Measurements from ENCODE around the gene CRIM1.
"Not testable (repeated sequence)": the region's sequence is repeated elsewhere in the genome, so short reads cannot be mapped to it uniquely, and the experiment has no call there.

CRIM1 gene

GRCh38 chr2:36355151-36355889, at the start of gene CRIM1:
TSS of gene CRIM1 (plus strand) at chr2:36355778. CDS start at chr2:36356293, 515 bp downstream.
- Histone ChIP-seq H3K36me3 (replicated peaks; ENCODE audit: insufficient read depth, low read length) (no peaks in the 10 kb centered on the region), H3K9me2 (replicated peaks; ENCODE audit: insufficient read depth, low read length) (no peaks in the 10 kb centered on the region), H2AFZ (ENCODE audit: low read length) (peak within 1 kb of the TSS; percentile 83), H4K20me1 (ENCODE audit: insufficient read depth, low read length) (no peaks in the 10 kb centered on the region), H3K27ac (ENCODE audit: low read length) (no peak within 1 kb of the TSS), H3K4me3 (ENCODE audit: low read length) (peak within 1 kb of the TSS; percentile 73), H3F3A (ENCODE audit: insufficient read depth, low read length) (peaks cover 21% of the 10 kb centered on the region), H3K9ac (ENCODE audit: low read length) (peak within 1 kb of the TSS; percentile 51), H3K79me2 (ENCODE audit: low read length) (no peaks in the 10 kb centered on the region), H3K4me1 (ENCODE audit: low read length) (peaks cover 18% of the 10 kb centered on the region), H3K9me3 (replicated peaks; ENCODE audit: insufficient read depth, low read length) (no peaks in the 10 kb centered on the region), H3K27me3 (replicated peaks; ENCODE audit: insufficient read depth, low read length) (peaks cover 9% of the 10 kb centered on the region; the same call in 1 of the 2 replicates), H3K4me2 (ENCODE audit: low read depth, low read length) (peak within 1 kb of the TSS; percentile 95)
- DNase-seq: peak; percentile 69
- TF ChIP-seq CTCF (IDR thresholded peaks at IDR 0.05; ENCODE audit: low read length): no peak
- no peak for TF ChIP-seq EZH2 (optimal IDR thresholded peaks at IDR 0.05; ENCODE audit: low read depth, low read length)
- TF ChIP-seq EZH2phosphoT487 (IDR thresholded peaks at IDR 0.05; ENCODE audit: low read length): no peak

GRCh38 chr2:36307441-36307840, 48.1 kb upstream of the CRIM1 start:
- H3K79me2 ChIP-seq (ENCODE audit: low read length): no peaks in the 10 kb centered on the region
- H3F3A ChIP-seq (ENCODE audit: insufficient read depth, low read length): no peaks in the 10 kb centered on the region
- no peaks in the 10 kb centered on the region for H3K27me3 ChIP-seq (replicated peaks; ENCODE audit: insufficient read depth, low read length)
- no peak for DNase-seq
- no peaks in the 10 kb centered on the region for H3K36me3 ChIP-seq (replicated peaks; ENCODE audit: insufficient read depth, low read length)
- no peak overlapping the region for H3K4me3 ChIP-seq (ENCODE audit: low read length)
- H3K4me1 ChIP-seq (ENCODE audit: low read length): no peaks in the 10 kb centered on the region
- H3K9ac ChIP-seq (ENCODE audit: low read length): no peak overlapping the region
- no peak overlapping the region for H3K4me2 ChIP-seq (ENCODE audit: low read depth, low read length)
- TF ChIP-seq CTCF (IDR thresholded peaks at IDR 0.05; ENCODE audit: low read length): no peak
- TF ChIP-seq EZH2phosphoT487 (IDR thresholded peaks at IDR 0.05; ENCODE audit: low read length): no peak
- no peak for TF ChIP-seq EZH2 (optimal IDR thresholded peaks at IDR 0.05; ENCODE audit: low read depth, low read length)
- no peaks in the 10 kb centered on the region for H3K9me2 ChIP-seq (replicated peaks; ENCODE audit: insufficient read depth, low read length)
- no peak overlapping the region for H2AFZ ChIP-seq (ENCODE audit: low read length)
- H3K27ac ChIP-seq (ENCODE audit: low read length): no peak overlapping the region
- no peaks in the 10 kb centered on the region for H4K20me1 ChIP-seq (ENCODE audit: insufficient read depth, low read length)
- H3K9me3 ChIP-seq (replicated peaks; ENCODE audit: insufficient read depth, low read length): no peaks in the 10 kb centered on the region

GRCh38 chr2:36310444-36310843, 45.1 kb upstream of the CRIM1 start:
- H4K20me1 ChIP-seq (ENCODE audit: insufficient read depth, low read length); H3K79me2 ChIP-seq (ENCODE audit: low read length); H3K27me3 ChIP-seq (replicated peaks; ENCODE audit: insufficient read depth, low read length); H3F3A ChIP-seq (ENCODE audit: insufficient read depth, low read length); H3K36me3 ChIP-seq (replicated peaks; ENCODE audit: insufficient read depth, low read length); H3K9ac ChIP-seq (ENCODE audit: low read length); H2AFZ ChIP-seq (ENCODE audit: low read length); H3K4me2 ChIP-seq (ENCODE audit: low read depth, low read length); H3K9me3 ChIP-seq (replicated peaks; ENCODE audit: insufficient read depth, low read length); H3K9me2 ChIP-seq (replicated peaks; ENCODE audit: insufficient read depth, low read length); H3K27ac ChIP-seq (ENCODE audit: low read length); H3K4me1 ChIP-seq (ENCODE audit: low read length); H3K4me3 ChIP-seq (ENCODE audit: low read length); DNase-seq: not testable (repeated sequence)

- no peak for DNase-seq
- Histone ChIP-seq H3K4me1 (ENCODE audit: low read length) (peaks cover 12% of the 10 kb centered on the region), H4K20me1 (ENCODE audit: insufficient read depth, low read length) (no peaks in the 10 kb centered on the region), H3K4me3 (ENCODE audit: low read length) (no peak overlapping the region), H3K9me3 (replicated peaks; ENCODE audit: insufficient read depth, low read length) (no peaks in the 10 kb centered on the region), H3K9ac (ENCODE audit: low read length) (no peak overlapping the region), H3K27me3 (replicated peaks; ENCODE audit: insufficient read depth, low read length) (no peaks in the 10 kb centered on the region), H3K27ac (ENCODE audit: low read length) (no peak overlapping the region), H3F3A (ENCODE audit: insufficient read depth, low read length) (no peaks in the 10 kb centered on the region), H3K79me2 (ENCODE audit: low read length) (no peaks in the 10 kb centered on the region), H2AFZ (ENCODE audit: low read length) (no peak overlapping the region), H3K9me2 (replicated peaks; ENCODE audit: insufficient read depth, low read length) (no peaks in the 10 kb centered on the region), H3K36me3 (replicated peaks; ENCODE audit: insufficient read depth, low read length) (no peaks in the 10 kb centered on the region), H3K4me2 (ENCODE audit: low read depth, low read length) (peak overlapping the region; percentile 11; the same call in 1 of the 2 replicates)
- TF ChIP-seq EZH2phosphoT487 (IDR thresholded peaks at IDR 0.05; ENCODE audit: low read length): no peak
- TF ChIP-seq CTCF (IDR thresholded peaks at IDR 0.05; ENCODE audit: low read length): peak; percentile 22
Measured at GRCh38 chr2:36318547-36318946, 37.0 kb upstream of the CRIM1 start.
